T1000 (cell line): ENCODE results near the gene HOXD9.

Experiments used
- DNase-seq: peaks from one replicate; lab custom pipeline; 2025; ENCODE audit warnings: mixed read lengths; lab: John Stamatoyannopoulos, UW

Gene HOXD9

GRCh38 chr2:176152350-176153181 is 30.0 kb downstream of the HOXD9 start:
- DNase-seq = no peak

GRCh38 chr2:176154576-176155252 is 32.2 kb downstream of the HOXD9 start:
- no peak for DNase-seq

DNA sequence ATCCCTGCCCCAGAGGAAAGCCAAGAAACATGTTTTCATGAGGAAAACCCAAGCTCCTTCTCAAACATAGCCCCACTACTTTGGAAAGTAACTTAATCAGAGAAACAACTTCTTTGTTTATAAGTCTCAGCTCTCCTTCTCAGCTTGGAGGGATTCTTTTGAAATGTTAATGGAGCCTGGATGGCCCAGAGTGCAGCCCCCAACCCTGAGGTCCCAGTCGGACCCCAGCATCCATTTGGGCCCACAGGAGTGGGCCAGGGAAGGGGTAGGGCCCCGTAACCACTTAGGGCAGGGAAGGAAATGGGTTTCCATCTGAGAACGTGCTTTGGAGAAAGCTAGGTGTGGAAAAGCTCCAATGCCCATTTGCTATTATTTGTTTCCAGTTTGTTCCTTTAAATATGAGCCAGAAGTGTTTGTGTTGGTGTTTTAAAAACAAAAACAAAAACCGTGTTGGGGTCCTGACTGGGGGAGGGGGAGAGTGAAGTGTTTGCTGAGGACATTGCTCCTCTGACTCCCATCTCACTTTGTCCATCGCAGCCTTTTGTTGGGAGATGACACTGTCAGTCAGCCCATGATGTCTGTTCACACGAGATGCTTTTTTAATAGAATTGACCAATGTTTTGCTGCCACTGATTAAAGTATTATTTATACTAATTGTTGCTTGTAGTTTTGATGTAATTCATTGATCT is 33.0 kb downstream of the HOXD9 start:
- no peak for DNase-seq

DNA sequence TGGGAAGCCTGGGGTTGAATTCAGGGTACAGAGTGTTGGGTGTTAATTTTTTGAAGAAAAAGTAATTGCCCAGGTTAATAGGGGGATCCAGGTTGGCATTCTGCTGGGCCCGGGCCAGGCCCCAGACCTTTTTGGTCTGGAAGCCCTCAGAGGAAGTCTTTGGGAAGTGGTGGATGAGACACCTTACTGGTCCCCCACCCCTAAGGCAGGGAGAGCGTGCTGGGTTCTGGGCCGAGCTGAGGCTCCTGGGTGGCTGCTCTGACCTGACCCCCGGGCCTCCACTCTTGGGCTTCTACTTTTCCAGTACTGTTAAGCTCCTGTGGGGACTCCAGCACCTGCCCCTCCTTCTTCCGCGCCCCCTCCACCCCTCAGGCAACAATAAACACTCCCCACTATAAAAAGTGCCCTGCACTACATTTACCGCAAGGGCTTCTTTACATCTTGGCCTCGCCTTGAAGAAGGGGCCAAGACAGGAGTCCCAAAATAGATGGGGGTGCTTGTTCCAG is 33.8 kb downstream of the HOXD9 start:
- no peak for DNase-seq

DNA sequence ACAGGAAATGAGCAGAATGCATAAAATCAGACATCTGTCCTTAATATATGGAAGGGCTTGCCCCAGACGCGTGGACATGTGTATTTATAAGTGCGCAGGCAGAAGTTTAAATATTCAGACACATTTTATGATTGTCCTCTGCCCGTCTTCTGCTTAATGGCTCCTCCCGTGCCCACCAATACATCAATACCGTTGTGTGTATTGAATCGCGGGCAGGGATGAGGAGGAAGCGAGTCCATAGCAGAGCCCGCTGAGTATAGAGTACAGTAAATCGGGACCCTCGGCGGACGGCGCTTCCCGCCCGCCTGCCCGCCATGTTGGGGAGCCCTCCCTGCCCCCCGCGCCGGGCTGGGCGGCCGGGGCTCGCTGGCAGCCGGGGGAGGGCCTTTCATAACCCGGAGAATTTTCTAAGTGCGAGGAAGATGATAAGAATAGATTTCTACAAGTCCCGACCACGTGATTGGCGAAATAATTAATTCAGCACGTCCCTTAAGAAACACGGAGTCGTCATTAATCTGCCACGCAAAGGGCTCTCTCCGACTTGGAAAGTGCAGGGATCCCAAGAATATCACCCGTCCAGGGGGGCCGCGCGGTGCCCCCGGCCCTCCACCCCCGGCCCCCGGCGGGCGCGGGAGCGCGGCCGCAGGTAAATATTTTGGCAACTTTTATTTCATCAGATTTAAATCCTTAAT is 34.4 kb downstream of the HOXD9 start, which contains the start of gene HOXD3:
Gene HOXD3, plus strand, starts transcription at position 501 of the 692 bp plus-strand sequence. CDS start 11,808 bp downstream, outside the sequence.
- DNase-seq = no peak

- no peak for DNase-seq
Measured at GRCh38 chr2:176157499-176158185, 35.1 kb downstream of the HOXD9 start.

DNA sequence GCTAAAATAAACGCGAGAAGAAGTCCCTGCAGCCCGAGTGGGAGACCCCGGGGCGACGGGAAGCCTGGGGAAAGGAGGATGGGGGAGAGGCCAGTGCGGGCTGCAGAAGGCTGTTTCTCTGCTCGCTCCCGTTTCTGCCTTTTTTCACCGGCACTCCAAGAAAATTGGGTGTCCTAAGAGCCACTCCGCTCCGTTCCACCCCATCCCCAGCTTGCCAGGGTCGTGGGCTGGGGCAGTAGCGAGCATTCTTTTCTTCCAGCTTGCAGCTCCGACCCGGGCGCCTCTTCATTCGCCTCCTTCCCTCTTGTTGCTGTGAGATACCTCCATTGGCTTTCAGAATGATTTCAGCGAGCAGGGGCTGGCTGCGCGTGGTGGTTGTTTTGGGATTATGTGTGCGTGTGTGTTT is 35.7 kb downstream of the HOXD9 start:
- DNase-seq = no peak

DNA sequence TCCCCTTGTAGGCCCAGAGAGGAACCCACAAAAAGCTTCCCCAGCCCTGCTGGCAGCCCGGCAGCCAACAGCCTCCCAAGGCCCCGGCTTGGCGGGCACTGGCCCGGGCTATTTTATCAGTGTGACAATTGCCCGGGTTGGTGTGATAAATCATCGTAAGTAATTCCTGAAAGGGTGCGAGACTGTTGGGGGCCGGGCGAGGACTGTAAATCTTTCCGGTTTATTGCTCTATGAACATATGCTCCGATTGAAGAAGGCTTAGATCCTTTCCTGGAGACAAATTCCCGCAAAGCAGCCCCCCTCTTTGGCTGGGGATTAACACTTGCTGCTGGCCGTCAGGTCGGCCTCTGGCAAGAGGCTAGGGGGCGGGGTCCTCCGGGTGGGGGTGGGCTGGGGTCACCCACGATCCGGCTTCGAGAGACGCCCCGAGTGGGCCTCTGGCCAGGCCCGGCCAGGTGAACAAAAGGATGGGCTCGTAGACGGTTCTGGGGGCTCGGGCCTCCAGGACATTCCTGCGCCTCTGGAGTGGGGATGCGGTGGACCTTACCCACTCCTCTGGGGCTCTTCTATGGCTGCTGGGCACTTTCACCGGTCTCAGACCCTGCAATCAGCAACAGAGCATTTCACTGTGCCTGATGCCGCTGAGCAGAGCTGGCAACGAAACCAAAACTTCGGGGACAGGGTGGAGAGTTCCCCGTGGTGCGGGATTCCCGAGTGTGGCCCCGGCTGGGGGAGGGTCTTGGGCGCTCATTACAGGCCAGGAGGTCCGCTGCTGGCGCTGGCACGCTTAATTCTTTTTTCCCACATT is 36.5 kb downstream of the HOXD9 start:
- DNase-seq = no peak

GRCh38 chr2:176159663-176160250 is 37.2 kb downstream of the HOXD9 start:
- DNase-seq = no peak

DNA sequence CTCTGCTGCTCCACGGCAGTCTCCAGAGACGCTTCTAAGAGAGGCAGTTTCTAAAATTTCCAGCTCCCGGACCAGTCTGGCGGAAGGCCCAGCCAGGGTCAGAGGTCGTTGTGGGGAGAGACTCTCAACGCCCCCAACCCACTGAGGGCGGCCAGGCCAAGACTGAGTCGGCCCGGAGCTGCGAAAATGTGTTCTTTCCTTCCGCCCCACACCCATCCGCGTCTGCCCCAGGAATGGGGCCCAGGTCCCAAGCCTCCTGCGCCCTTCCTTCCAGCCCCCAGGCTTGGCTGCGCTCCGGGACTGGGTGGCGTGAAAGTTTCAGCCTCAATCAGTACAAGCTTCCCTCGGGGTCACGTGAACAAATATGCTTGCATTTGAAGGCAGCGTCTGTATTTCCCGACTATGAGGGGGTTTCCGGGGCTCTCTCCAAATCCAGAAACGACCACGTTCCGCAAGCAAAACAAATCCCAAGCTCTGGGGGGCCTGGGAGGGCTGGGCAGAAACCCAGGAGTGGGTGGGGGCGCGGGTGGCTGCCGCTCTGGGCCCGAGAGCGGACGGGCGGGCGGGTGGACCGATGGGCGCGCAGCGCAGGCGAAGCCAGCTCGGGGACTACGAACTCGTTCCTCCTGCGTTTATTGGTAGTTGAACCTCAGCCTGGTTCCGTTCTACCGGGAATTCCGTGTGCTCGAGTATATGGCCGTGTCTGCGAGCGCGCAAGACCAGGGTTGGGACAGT is 37.9 kb downstream of the HOXD9 start:
- DNase-seq = no peak

DNA sequence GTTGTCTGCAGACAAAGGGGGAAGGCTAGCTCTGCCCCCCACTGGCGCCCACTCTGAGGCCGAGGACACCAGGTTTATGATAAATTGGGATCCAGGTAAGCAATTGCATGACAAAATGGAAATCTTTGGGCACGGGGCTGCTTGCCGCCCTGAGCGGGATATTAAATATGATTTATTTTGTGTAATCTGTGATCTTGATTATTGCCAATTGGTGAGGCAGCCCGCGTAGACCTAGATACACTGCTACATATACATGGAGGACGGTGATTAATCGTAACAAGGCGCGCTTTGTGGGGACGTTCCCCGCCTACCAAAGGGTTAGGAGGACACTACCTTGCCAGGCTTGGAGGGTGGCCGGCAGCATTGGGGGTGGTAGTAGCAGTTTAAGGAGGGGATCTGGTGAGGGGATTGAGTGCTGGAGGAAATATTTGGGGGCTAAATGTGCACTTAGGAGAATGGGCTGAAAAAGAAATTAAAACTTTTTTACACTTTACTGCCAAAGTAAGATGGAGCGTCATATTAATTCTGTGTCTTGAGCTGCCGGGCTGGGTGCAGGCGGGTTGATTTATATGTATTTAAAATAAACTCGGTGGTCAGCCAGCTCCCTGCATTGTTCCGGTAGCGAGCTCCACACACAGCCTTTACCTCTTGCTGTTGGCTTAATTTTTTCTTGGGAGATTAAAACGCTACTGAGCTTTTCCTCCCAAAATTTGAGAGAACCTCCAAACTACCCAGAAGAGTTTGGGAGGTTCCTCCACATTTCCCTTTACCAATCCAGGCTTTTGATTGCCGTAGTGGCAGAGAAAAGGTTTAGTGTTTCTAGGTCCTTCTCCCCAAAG is 38.7 kb downstream of the HOXD9 start:
- DNase-seq = no peak

GRCh38 chr2:176161825-176162626 is 39.5 kb downstream of the HOXD9 start:
- DNase-seq = no peak

- DNase-seq = no peak
Measured at GRCh38 chr2:176162911-176163671, 40.6 kb downstream of the HOXD9 start.

DNA sequence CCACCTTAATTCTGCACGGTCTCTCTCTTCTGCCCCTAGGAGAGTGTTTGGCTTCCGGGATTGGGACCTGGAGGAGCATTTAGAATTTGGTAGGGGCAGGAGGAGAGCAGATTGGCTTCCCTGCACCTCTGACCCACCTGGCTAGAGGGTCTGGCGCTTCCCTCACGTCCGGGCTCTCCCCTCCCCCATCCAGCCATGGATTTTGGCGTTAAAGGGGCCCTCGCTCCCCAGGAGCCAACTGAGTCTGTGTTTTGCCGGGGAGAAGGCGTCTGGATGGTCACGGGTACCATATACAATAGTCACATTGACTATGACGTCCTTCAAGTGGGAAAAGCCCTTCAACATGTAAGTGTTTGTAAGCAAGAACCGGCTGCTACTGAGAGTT is 41.1 kb downstream of the HOXD9 start:
- DNase-seq = no peak

- no peak for DNase-seq
Measured at GRCh38 chr2:176164201-176164600, 41.7 kb downstream of the HOXD9 start.

- no peak for DNase-seq
Measured at GRCh38 chr2:176164611-176165369, 42.3 kb downstream of the HOXD9 start.
